ENCODE data around the gene ATXN3L. TPM values are rescaled to one million over a fixed set of nuclear protein-coding genes. Genes with fewer than 3 reads are reported as not detected.

Gene ATXN3L
- total RNA-seq, 2 donors from 2014 or later: not detected

DNA sequence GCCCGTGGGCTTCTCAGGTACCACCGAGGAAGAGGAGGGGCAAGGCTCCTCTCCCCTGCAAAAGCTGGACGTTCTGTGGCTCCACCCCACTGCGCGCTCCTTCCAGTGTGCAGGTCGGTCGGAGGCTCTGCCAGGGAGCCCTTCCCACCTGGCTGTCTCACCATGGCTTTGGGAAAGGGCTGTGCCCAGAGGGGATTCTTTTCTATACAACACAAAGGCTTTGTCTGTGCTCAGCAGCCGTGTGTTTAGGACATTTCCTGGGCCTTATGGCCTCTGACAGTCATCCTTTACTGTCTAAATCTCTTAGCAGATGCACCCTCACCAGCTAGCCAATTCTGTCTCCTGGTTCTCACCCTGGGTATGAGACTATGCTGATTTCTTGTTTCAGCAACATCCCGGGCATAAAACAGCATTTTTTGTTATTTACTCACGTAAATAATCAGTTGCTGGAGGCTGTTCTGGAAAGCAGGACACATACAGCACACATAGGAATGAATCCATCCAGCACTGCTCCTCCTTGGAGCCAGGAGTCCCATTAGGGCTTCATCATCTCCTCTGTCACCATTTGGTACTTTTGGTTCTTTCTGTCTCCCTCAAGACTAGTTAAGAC, 20.4 kb upstream of the ATXN3L start:
- Mint-ChIP-seq H3K36me3 (ENCODE audit: low read depth) (no peaks in the 10 kb centered on the region), H3K4me3 (no peak overlapping the region), H3K27me3 (ENCODE audit: insufficient read depth) (no peaks in the 10 kb centered on the region), H3K27ac (no peak overlapping the region), H3K9me3 (peaks cover 44% of the 10 kb centered on the region), H3K4me1 (no peaks in the 10 kb centered on the region)
- no peak overlapping the region for H3K9ac ChIP-seq (ENCODE audit: extremely low read depth, low read length, poor library complexity, severe bottlenecking)
- DNase-seq: no peak
- 80 to 84% methylated on average over 1 to 10 of the region's 10 CpGs for WGBS, 2 experiments (ENCODE audit: insufficient coverage in 1 of 2, insufficient read length in 1 of 2)
- TF ChIP-seq, protein P1, sequence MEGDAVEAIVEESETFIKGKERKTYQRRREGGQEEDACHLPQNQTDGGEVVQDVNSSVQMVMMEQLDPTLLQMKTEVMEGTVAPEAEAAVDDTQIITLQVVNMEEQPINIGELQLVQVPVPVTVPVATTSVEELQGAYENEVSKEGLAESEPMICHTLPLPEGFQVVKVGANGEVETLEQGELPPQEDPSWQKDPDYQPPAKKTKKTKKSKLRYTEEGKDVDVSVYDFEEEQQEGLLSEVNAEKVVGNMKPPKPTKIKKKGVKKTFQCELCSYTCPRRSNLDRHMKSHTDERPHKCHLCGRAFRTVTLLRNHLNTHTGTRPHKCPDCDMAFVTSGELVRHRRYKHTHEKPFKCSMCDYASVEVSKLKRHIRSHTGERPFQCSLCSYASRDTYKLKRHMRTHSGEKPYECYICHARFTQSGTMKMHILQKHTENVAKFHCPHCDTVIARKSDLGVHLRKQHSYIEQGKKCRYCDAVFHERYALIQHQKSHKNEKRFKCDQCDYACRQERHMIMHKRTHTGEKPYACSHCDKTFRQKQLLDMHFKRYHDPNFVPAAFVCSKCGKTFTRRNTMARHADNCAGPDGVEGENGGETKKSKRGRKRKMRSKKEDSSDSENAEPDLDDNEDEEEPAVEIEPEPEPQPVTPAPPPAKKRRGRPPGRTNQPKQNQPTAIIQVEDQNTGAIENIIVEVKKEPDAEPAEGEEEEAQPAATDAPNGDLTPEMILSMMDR (conservative IDR thresholded peaks at IDR 0.05): no peak
- no peaks in the 10 kb centered on the region for H3K27me3 ChIP-seq (ENCODE audit: control insufficient read depth, insufficient read depth, low read length, poor library complexity, severe bottlenecking)
- H3K27ac ChIP-seq (ENCODE audit: low read depth, low read length): no peak overlapping the region
- H3K4me1 ChIP-seq (ENCODE audit: control insufficient read depth, insufficient read depth, low read length): no peaks in the 10 kb centered on the region
- no peak overlapping the region for H3K4me3 ChIP-seq (ENCODE audit: low read length)
- H3K9me3 ChIP-seq (ENCODE audit: control insufficient read depth, low read length): no peaks in the 10 kb centered on the region
- H3K36me3 ChIP-seq (ENCODE audit: control insufficient read depth, insufficient read depth, low read length): no peaks in the 10 kb centered on the region

DNA sequence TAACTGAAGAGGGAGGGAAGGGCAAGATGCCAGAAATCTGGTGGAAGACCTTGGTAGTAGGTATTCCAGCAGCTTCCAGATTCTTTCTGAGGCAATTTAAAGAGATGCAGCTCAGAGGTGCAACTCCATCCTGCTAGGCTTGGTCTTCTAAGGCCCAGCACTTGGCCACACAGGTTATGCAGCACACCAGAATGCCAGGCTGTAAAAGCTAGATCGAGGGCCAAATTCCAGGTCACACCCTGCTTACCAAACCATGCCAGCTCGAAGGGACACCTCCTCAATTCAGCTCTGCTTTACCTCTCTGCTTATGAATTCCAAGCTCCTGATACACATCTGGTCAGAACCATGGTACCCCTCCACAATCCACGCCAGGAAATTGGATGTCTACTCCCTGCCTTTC, 19.8 kb upstream of the ATXN3L start:
- Histone ChIP-seq H3K9ac (ENCODE audit: extremely low read depth, low read length, poor library complexity, severe bottlenecking) (no peak overlapping the region), H3K9me3 (ENCODE audit: control insufficient read depth, low read length) (no peaks in the 10 kb centered on the region), H3K27me3 (ENCODE audit: control insufficient read depth, insufficient read depth, low read length, poor library complexity, severe bottlenecking) (no peaks in the 10 kb centered on the region), H3K27ac (ENCODE audit: low read depth, low read length) (no peak overlapping the region), H3K4me1 (ENCODE audit: control insufficient read depth, insufficient read depth, low read length) (no peaks in the 10 kb centered on the region), H3K36me3 (ENCODE audit: control insufficient read depth, insufficient read depth, low read length) (no peaks in the 10 kb centered on the region), H3K4me3 (ENCODE audit: low read length) (no peak overlapping the region)
- no peaks in the 10 kb centered on the region for H3K36me3 Mint-ChIP-seq (ENCODE audit: low read depth)
- WGBS, 2 experiments (ENCODE audit: insufficient coverage in 1 of 2, insufficient read length in 1 of 2): 89 to 100% methylated on average over 2 to 3 of the region's 3 CpGs
- H3K4me3 Mint-ChIP-seq: no peak overlapping the region
- H3K27ac Mint-ChIP-seq: no peak overlapping the region
- DNase-seq: no peak
- no peaks in the 10 kb centered on the region for H3K27me3 Mint-ChIP-seq (ENCODE audit: insufficient read depth)
- TF ChIP-seq, protein P1 (conservative IDR thresholded peaks at IDR 0.05): no peak
- H3K4me1 Mint-ChIP-seq: no peaks in the 10 kb centered on the region
- peaks cover 45% of the 10 kb centered on the region for H3K9me3 Mint-ChIP-seq

DNA sequence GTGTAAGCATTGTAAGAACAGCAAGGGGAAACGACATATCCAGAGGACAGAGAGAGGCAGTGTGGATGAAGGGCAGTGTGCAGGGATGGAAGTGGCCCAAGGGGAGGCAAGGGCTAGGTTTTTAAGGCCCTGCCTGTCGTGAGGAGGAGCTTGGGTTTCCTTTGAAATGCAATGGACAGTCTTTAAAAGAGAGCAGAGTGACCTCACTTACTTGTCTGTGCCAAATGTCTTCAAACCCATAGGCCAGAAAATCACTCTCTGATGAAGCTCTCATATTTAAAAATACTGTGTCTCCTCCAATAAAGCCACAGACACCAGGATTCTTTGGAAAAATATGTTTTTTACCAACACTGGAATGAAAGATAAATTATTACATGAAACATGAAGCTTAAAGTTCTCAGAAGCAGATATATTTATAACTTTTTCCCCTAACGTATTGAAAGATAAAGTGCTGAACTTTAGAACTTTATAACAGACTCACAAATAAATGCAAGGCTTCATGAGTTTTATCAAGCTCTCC, 19.2 kb upstream of the ATXN3L start:
- WGBS, 2 experiments (ENCODE audit: insufficient coverage in 1 of 2, insufficient read length in 1 of 2): 78 to 100% methylated on average over 1 of the region's 3 CpGs
- Mint-ChIP-seq H3K9me3 (peaks cover 48% of the 10 kb centered on the region), H3K4me1 (no peaks in the 10 kb centered on the region), H3K4me3 (no peak overlapping the region), H3K27me3 (ENCODE audit: insufficient read depth) (no peaks in the 10 kb centered on the region), H3K27ac (no peak overlapping the region), H3K36me3 (ENCODE audit: low read depth) (no peaks in the 10 kb centered on the region)
- H3K4me3 ChIP-seq (ENCODE audit: low read length): no peak overlapping the region
- H3K9me3 ChIP-seq (ENCODE audit: control insufficient read depth, low read length): no peaks in the 10 kb centered on the region
- H3K4me1 ChIP-seq (ENCODE audit: control insufficient read depth, insufficient read depth, low read length): no peaks in the 10 kb centered on the region
- no peaks in the 10 kb centered on the region for H3K36me3 ChIP-seq (ENCODE audit: control insufficient read depth, insufficient read depth, low read length)
- no peak overlapping the region for H3K9ac ChIP-seq (ENCODE audit: extremely low read depth, low read length, poor library complexity, severe bottlenecking)
- TF ChIP-seq, protein P1 (conservative IDR thresholded peaks at IDR 0.05): no peak
- H3K27ac ChIP-seq (ENCODE audit: low read depth, low read length): no peak overlapping the region
- no peaks in the 10 kb centered on the region for H3K27me3 ChIP-seq (ENCODE audit: control insufficient read depth, insufficient read depth, low read length, poor library complexity, severe bottlenecking)
- DNase-seq: no peak
